GM21447 (cell line): ENCODE results near the gene ACVR2A.
A peak's percentile ranks its signal among the peaks of the same experiment; 100 is the strongest.

Experiments
- ATAC-seq: cut with Tn5 transposase; IDR thresholded peaks from one replicate; pipeline ENCODE4 v1.9.1; 2021; ENCODE audit not compliant: unreplicated experiment

The ACVR2A gene

GRCh38 chr2:147844697-147845410, at the start of gene ACVR2A:
ACVR2A (plus strand) TSS chr2:147845029; CDS start chr2:147845153, 124 bp downstream.
- peak; percentile 38 for ATAC-seq

DNA sequence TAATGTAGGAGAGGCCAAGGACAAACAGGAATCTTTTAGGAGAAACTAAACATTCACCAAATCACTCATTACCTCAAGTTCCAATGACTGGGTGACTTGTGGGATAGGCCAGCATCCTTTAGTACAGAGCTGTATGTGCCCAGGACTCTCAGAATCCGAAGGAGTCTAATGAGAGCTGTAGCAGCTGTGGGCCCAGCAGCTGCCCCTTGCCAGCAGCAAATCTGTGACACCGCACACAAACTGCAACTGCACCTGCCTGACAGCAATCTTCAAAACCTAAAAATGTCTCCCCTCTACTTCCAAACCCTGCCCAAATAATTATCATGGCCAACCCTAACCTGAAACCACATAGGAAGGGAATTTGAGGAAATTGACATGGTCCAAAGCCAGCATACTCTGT, 44.5 kb upstream of the ACVR2A start:
- ATAC-seq = no peak

DNA sequence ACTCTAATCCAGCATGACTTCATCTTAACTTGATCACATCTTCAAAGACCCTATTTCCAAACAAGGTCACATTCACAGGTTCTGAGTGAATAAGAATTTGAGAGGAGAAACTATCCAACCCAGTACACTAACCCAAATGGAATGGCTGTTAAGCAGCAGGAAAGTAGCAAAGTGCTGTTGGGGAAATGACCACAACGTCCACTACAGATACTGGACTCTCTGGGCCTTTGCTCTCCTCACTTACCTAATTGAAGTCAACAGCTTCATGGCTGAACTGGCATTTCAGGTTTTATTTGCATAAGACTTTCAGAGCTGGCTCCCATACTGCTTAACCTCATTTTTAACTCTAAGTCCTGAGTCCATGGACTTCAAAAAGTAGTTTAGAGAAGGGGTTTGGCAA, 38.0 kb upstream of the ACVR2A start:
- no peak for ATAC-seq

- ATAC-seq = no peak
Measured at GRCh38 chr2:147808520-147808919, 36.3 kb upstream of the ACVR2A start.

DNA sequence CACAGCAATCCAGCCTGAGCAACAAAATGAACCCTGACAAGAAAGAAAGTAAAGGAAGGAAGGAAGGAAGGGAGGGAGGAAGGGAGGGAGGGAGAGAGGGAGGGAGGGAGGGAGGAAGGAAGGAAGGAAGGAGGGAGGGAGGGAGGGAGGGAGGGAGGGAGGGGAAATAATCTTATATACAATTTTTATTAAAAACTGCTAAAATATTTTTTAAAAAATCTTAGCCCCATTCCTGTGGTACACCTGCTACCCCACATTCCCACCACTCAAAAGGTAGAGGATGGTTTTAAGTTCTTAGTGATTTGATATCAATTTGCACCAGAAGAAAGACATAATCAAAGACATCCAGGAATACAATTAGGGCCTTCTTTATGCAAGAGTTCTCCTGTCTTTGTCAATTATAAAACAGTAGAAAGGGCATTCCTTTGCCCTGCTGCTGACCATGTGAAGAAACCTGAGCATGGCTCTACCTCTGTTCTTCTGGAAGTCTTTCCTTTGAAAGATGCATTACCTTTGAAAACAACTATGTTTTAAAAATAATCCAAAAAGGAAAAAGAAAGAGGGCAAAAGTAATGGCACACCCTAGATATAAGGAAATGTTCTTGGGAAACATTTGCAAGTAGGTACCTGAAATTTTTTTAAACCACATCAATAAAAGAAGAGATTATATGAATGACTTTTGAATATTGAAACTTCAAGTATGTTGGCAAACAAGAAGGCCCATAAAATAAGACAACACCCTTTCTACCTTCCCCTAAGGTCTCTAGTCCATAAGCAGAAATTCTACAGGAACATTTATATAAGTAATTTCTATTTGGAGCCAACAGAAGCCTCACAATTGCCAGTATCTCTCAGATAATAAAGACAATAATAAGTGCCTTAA, 33.7 kb upstream of the ACVR2A start:
- no peak for ATAC-seq

DNA sequence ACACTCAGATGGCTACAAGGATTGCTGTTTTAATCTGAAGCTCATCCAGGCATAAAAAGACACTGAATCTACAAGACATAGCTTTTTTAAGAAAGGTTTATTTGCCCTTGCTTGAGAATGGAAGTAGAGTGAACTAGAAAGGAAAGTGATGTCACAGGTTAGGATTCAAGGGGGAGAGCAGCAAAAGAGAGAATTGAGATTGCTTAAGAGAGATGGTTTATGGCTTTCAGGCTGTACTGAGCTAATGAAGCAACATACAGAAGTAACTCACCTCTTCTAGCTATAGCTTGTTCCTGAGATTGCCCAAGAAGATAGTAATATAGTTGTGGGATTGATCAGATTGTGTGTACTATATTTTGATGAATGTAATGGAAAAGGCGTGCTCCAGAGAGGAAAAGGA, 26.1 kb upstream of the ACVR2A start:
- no peak for ATAC-seq

DNA sequence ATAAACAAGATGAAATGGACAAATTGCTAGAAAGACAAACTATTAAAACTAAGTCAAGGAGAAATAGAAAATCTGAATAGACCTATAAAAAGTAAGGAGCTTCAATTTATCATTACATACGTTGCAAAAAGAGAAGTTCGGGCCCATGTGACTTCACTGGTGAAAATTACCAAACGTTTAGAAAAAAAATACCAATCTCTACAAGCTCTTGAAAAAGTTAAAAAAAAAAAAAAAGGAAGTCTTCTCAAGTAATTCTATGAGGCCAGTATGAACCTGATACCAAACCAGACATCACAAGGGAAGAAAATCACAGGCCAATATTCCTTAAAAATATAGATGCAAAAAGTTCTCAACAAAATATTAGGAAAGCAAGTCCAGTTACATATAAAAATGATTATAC, 20.2 kb upstream of the ACVR2A start:
- no peak for ATAC-seq

DNA sequence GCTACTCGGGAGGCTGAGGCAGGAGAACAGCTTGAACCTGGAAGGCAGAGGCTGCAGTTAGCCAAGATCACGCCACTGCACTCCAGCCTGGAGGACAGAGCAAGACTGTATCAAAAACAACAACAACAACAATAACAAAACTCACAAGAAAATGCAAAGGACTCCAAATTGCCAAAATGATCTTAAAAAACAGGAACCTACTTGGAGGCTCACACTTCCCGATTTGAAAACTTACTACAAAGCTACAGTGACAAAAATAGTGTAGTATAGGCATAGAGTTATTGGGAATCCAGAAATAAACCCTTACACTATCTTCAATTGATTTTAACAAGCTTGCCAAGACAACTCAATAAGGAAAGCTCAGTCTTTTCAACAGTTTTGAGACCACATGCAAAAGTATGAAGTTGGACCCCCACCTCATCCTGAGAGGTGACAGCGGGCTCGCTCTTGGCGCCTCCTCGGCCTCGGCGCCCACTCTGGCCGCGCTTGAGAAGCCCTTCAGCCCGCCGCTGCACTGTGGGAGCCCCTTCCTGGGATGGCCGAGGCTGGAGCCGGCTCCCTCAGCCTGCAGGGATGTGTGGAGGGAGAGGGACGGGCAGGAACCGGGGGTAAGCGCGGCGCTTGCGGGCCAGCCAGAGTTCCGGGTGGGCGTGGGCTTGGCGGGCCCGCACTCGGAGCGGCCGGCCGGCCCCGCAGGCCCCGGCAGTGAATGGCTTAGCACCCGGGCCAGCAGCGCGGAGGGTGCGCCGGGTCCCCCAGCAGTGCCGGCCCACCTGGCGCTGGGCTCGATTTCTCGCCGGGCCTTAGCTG, 18.3 kb upstream of the ACVR2A start:
- no peak for ATAC-seq

GRCh38 chr2:147827088-147827375, 17.8 kb upstream of the ACVR2A start:
- ATAC-seq = no peak

GRCh38 chr2:147829106-147829505, 15.7 kb upstream of the ACVR2A start:
- no peak for ATAC-seq

DNA sequence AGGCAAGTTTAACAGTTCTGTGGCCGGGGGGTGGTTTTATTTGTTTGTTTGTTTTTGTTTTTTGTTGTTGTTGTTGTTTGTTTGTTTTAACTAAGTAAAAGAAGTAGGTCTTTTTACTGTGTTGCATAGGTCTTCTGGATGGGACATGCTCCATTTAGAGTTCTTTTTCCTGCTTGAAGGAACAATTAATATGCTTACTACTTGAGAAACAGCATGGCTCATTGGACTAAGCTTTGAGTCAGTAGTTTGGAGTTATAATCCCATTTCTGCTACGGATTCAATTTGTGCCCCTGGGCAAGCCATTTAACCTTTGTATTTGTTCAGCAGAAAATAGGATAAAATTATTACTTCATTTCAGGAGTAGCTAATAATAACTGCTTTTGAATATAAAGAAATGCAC, 8.7 kb upstream of the ACVR2A start:
- ATAC-seq = no peak

DNA sequence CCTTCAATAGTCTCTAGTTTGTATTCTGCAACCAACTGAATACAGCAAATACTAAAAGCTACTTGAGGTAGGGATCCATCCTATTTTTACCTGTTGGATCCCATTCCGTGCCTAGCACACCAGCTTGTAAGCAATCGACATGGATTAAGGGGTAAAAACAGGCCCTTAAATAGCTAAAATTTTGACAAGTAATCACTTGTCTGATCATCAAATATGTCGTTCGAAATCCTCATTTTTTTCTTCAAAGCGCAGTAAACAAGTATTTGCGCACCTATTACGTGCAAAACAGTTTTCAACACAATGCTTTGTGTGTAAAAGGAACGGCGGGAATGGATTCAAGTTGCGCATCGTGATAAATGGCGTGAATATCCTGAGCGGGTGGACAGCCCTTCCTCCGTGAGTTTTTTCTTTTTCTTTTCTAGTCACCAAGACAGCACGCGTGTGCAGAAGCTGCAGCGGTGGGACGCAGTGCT, 1.4 kb upstream of the ACVR2A start:
- ATAC-seq = no peak

DNA sequence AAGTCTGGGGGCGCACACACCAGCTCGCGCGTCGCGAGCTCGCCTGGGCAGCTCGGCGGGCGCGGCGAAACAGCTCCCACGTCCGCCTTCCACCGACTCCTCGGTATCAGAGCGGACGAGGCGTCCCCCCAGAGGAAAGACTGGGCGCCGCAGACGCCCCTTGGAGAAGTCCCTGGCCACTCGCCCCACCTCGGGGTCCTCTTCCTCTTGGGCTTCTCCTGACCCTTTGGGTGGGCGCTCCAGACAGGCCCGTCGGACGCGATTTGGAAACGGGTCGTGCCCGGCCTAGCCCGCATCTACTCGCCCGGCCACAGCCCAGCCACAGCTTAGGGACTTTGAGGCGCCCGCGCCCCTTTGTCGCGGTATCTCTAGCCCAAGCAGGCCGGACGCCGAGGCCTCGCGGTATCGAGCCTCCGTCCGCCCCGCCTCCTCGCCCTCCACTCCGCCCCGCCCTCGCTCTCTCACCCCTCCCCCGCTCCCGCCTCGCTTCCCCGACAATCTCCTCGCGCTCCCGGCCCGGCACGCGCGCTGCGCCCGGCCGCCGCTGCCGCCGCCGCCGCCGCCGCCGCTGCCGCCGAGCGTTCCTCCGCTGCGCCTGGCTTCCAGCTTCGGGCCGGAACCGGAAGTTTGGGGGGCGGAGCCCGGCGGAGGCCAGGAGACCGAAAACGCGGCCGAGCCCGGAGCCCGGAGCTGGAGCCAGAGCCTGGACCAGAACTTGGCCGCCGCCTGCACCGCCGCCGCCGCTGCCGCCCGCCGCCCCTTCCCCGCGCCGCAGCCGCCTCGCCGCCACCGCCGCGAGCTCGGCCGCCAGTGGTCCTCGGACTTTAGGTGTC, 749 bp upstream of the ACVR2A start:
- peak; percentile 84 for ATAC-seq

GRCh38 chr2:147845411-147845971, 662 bp downstream of the ACVR2A start:
- peak; percentile 37 for ATAC-seq

GRCh38 chr2:147846412-147847081, 1.7 kb downstream of the ACVR2A start:
- no peak for ATAC-seq

GRCh38 chr2:147847746-147848391, 3.0 kb downstream of the ACVR2A start:
- no peak for ATAC-seq

DNA sequence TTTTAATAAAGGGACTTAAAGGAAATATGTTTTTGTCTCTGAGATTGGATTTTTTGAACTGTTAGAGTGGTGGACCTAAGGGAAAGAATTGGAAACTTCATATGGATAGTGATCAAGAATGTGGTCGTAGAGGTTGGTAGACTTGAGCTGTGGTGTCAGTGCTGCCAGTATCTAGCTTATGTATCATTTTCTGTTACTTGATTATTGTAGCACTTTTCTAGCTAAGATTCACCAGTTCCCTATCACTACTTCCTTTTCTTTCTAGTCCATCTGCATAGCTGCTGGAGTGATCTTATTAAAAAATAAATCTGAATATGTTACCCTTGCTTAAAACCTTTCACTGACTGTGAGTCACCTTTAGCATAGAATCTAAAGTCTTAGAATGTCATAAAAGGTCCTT, 6.0 kb downstream of the ACVR2A start:
- ATAC-seq = no peak

- ATAC-seq = no peak
Measured at GRCh38 chr2:147851244-147851930, 6.6 kb downstream of the ACVR2A start.
